ENCODE data around the gene GSTP1.

Gene GSTP1

GRCh38 chr11:67583247-67584204 is at the start of gene GSTP1:
GSTP1 (plus strand) TSS chr11:67583812; CDS start chr11:67583844, 32 bp downstream.
- TF ChIP-seq CTCF (IDR thresholded peaks at IDR 0.05; ENCODE audit: low read depth, low read length, missing control alignments), result peak; percentile 58
- H3K27me3 ChIP-seq (replicated peaks), result no peaks in the 10 kb centered on the region
- peaks cover 32% of the 10 kb centered on the region for H3K36me3 ChIP-seq (replicated peaks)
- peak within 1 kb of the TSS; percentile 85 for H3K27ac ChIP-seq
- peak; percentile 75 for DNase-seq
- in situ Hi-C loops (cut with HindIII; ENCODE audit: low pct_ligation_motif_present, low sequenced_read_pairs), result no loop called here
- H3K4me3 ChIP-seq (ENCODE audit: low read depth, low read length), result peak within 1 kb of the TSS; percentile 80

- TF ChIP-seq CTCF (IDR thresholded peaks at IDR 0.05; ENCODE audit: low read depth, low read length, missing control alignments), result no peak
- DNase-seq, result no peak
Observed at GRCh38 chr11:67534070-67534679, 49.4 kb upstream of the GSTP1 start.

GRCh38 chr11:67535561-67535960 is 48.1 kb upstream of the GSTP1 start:
- no peaks in the 10 kb centered on the region for H3K36me3 ChIP-seq (replicated peaks)
- no peak overlapping the region for H3K27ac ChIP-seq
- DNase-seq, result no peak
- H3K27me3 ChIP-seq (replicated peaks), result no peaks in the 10 kb centered on the region
- in situ Hi-C loops (cut with HindIII; ENCODE audit: low pct_ligation_motif_present, low sequenced_read_pairs), result no loop called here
- no peak overlapping the region for H3K4me3 ChIP-seq (ENCODE audit: low read depth, low read length)
- no peak for TF ChIP-seq CTCF (IDR thresholded peaks at IDR 0.05; ENCODE audit: low read depth, low read length, missing control alignments)

More at GRCh38 chr11:67534070-67534679, 49.4 kb upstream of the GSTP1 start:
- no peaks in the 10 kb centered on the region for H3K36me3 ChIP-seq (replicated peaks)
- no peaks in the 10 kb centered on the region for H3K27me3 ChIP-seq (replicated peaks)
- in situ Hi-C loops (cut with HindIII; ENCODE audit: low pct_ligation_motif_present, low sequenced_read_pairs), result no loop called here
- H3K4me3 ChIP-seq (ENCODE audit: low read depth, low read length), result no peak overlapping the region
- no peak overlapping the region for H3K27ac ChIP-seq

- H3K4me3 ChIP-seq (ENCODE audit: low read depth, low read length), result no peak overlapping the region
- in situ Hi-C loops (cut with HindIII; ENCODE audit: low pct_ligation_motif_present, low sequenced_read_pairs), result no loop called here
- no peaks in the 10 kb centered on the region for H3K36me3 ChIP-seq (replicated peaks)
- no peaks in the 10 kb centered on the region for H3K27me3 ChIP-seq (replicated peaks)
- DNase-seq, result no peak
- no peak for TF ChIP-seq CTCF (IDR thresholded peaks at IDR 0.05; ENCODE audit: low read depth, low read length, missing control alignments)
- no peak overlapping the region for H3K27ac ChIP-seq
Observed at GRCh38 chr11:67538306-67538705, 45.3 kb upstream of the GSTP1 start.

GRCh38 chr11:67538823-67539505 is 44.6 kb upstream of the GSTP1 start:
- H3K27ac ChIP-seq, result no peak overlapping the region
- in situ Hi-C loops (cut with HindIII; ENCODE audit: low pct_ligation_motif_present, low sequenced_read_pairs), result no loop called here
- H3K36me3 ChIP-seq (replicated peaks), result no peaks in the 10 kb centered on the region
- no peaks in the 10 kb centered on the region for H3K27me3 ChIP-seq (replicated peaks)
- DNase-seq, result no peak
- H3K4me3 ChIP-seq (ENCODE audit: low read depth, low read length), result no peak overlapping the region
- no peak for TF ChIP-seq CTCF (IDR thresholded peaks at IDR 0.05; ENCODE audit: low read depth, low read length, missing control alignments)

All from brain microvascular endothelial cell (primary cell).